Measurements from ENCODE around the gene MAGEA2B.
"Not testable (repeated sequence)": the region's sequence is repeated elsewhere in the genome, so short reads cannot be mapped to it uniquely, and the experiment has no call there.

MAGEA2B gene

GRCh38 chrX:152758918-152759317 lies 44.5 kb downstream of the MAGEA2B start, which contains the start of gene CSAG3:
TSS of gene CSAG3 (plus strand) at chrX:152759218.
- DNase-seq = not testable (repeated sequence)

GRCh38 chrX:152759544-152759943 lies 45.1 kb downstream of the MAGEA2B start:
- not testable (repeated sequence) for DNase-seq

GRCh38 chrX:152761582-152761981 lies 47.2 kb downstream of the MAGEA2B start:
- not testable (repeated sequence) for DNase-seq

GRCh38 chrX:152766562-152766961 lies 52.1 kb downstream of the MAGEA2B start:
- not testable (repeated sequence) for DNase-seq

Measured in fibroblast of upper back skin (primary cell).